Natural killer cell (primary cell): ENCODE data around the gene EDNRB. TPM values are rescaled to one million over a fixed set of nuclear protein-coding genes. Genes with fewer than 3 reads are reported as not detected.

Experiments used
- ATAC-seq, 3 donors: fragments of 150-1000 bp in 2 of 3; fragments of 200-7000 bp in 1 of 3; cut with Tn5 transposase; 1 replicate in 1 of 3; 2 replicates in 2 of 3; pipeline ENCODE4 v1.10.0; 2021; ENCODE audit warnings: mild to moderate bottlenecking in 2 of 3, moderate library complexity in 2 of 3
- DNase-seq, 2 donors: peaks; one replicate each; pipeline versions ENCODE4 v3.0.0 to v3.0.0-alpha.2; 2013 to 2021; ENCODE audit warnings: mixed read lengths in 1 of 2
- H3K27ac ChIP-seq: one replicate; pipeline ENCODE4 v1.5.1; 2013; ENCODE audit warnings: mild to moderate bottlenecking, low read length
- H3K27me3 ChIP-seq: one replicate; pipeline ENCODE4 v1.6.1; 2013; ENCODE audit warnings: low read length; ENCODE audit not compliant: control insufficient read depth, insufficient read depth
- H3K36me3 ChIP-seq: one replicate; pipeline ENCODE4 v1.6.1; 2013; ENCODE audit warnings: low read length; ENCODE audit not compliant: control insufficient read depth, insufficient read depth
- H3K4me1 ChIP-seq: one replicate; pipeline ENCODE4 v1.6.1; 2013; ENCODE audit warnings: low read length; ENCODE audit not compliant: control insufficient read depth, insufficient read depth
- H3K4me3 ChIP-seq: one replicate; pipeline ENCODE4 v1.5.1; 2013; ENCODE audit warnings: low read length
- H3K9me3 ChIP-seq: one replicate; pipeline ENCODE4 v1.6.1; 2013; ENCODE audit warnings: low read length; ENCODE audit not compliant: control insufficient read depth, insufficient read depth
- H3K27ac Mint-ChIP-seq, 2 donors: one replicate each; pipeline ENCODE4 v1.8.0; 2022; ENCODE audit warnings: mild to moderate bottlenecking in 2 of 2, mixed read lengths in 2 of 2, moderate library complexity in 1 of 2
- H3K27me3 Mint-ChIP-seq, 2 donors: one replicate each; pipeline ENCODE4 v1.8.0; 2022; ENCODE audit warnings: low read depth in 2 of 2, mixed read lengths in 2 of 2
- H3K36me3 Mint-ChIP-seq: one replicate; pipeline ENCODE4 v1.8.0; 2022; ENCODE audit warnings: mixed read lengths
- H3K4me1 Mint-ChIP-seq, 2 donors: one replicate each; pipeline ENCODE4 v1.8.0; 2022; ENCODE audit warnings: mixed read lengths in 2 of 2
- H3K4me3 Mint-ChIP-seq: one replicate; pipeline ENCODE4 v1.8.0; 2022; ENCODE audit warnings: mild to moderate bottlenecking, moderate library complexity, mixed read lengths
- H3K9me3 Mint-ChIP-seq, 2 donors: one replicate each; pipeline ENCODE4 v1.8.0; 2022; ENCODE audit warnings: mixed read lengths in 2 of 2
- CTCF ChIP-seq: fragments of 200-600 bp; IDR thresholded peaks from one replicate; pipeline ENCODE4 v1.8.0; 2022; ENCODE audit warnings: antibody characterized with exemption
- WGBS: methylation state at CpG from one replicate; pipeline ENCODE4 v1.1.7; 2013; ENCODE audit warnings: missing lambda C conversion rate; ENCODE audit not compliant: insufficient coverage; 5-methylcytosine and 5-hydroxymethylcytosine counted together
- intact Hi-C: fragments of 100-400 bp; cut with micrococcal nuclease; formaldehyde crosslinking; loops from one replicate; pipeline ENCODE4 v1.14.2; 2022
- total RNA-seq, 4 donors: library from RNA; stranded (reverse); fragments of 120-200 nt in 1 of 4; gene quantifications; one replicate each; pipeline versions ENCODE4 v1.2.3 to v1.2.4, GENCODE V29; 2013 to 2022

EDNRB gene
- total RNA-seq, 3 donors from 2014 or later (not counting 1 experiment from before 2014, with no cell fraction given) = not detected

- no peak overlapping the region for H3K4me3 Mint-ChIP-seq
- no peaks in the 10 kb centered on the region for H3K9me3 Mint-ChIP-seq
Measured at GRCh38 chr13:77916488-77916887, 2.1 kb downstream of the EDNRB start.

GRCh38 chr13:77915686-77916085 is 2.9 kb downstream of the EDNRB start:
- TF ChIP-seq CTCF = no peak
- Histone ChIP-seq H3K36me3 (no peaks in the 10 kb centered on the region), H3K27me3 (peaks cover 27% of the 10 kb centered on the region), H3K27ac (no peak overlapping the region), H3K9me3 (no peaks in the 10 kb centered on the region), H3K4me3 (no peak overlapping the region), H3K4me1 (peaks cover 16% of the 10 kb centered on the region)
- no peaks in the 10 kb centered on the region for H3K36me3 Mint-ChIP-seq
- no peaks in the 10 kb centered on the region for H3K9me3 Mint-ChIP-seq
- WGBS = 92% methylated on average over 1 of the region's 1 CpG
- H3K4me3 Mint-ChIP-seq = no peak overlapping the region
- H3K4me1 Mint-ChIP-seq = no peaks in the 10 kb centered on the region
- peaks cover 12 to 22% of the 10 kb centered on the region in 2 donors for H3K27me3 Mint-ChIP-seq
- DNase-seq = no peak
- H3K27ac Mint-ChIP-seq = no peak overlapping the region
- no peak for ATAC-seq
- intact Hi-C loops = no loop called here

More at GRCh38 chr13:77916488-77916887, 2.1 kb downstream of the EDNRB start:
- Mint-ChIP-seq H3K36me3 (no peaks in the 10 kb centered on the region), H3K27ac (no peak overlapping the region), H3K27me3 (peaks cover 9 to 22% of the 10 kb centered on the region in 2 donors), H3K4me1 (no peaks in the 10 kb centered on the region)
- WGBS = 87% methylated on average over 2 of the region's 4 CpGs
- no peaks in the 10 kb centered on the region for H3K36me3 ChIP-seq
- DNase-seq (no peak), ATAC-seq (no peak)
- intact Hi-C loops = no loop called here
- peaks cover 16% of the 10 kb centered on the region for H3K4me1 ChIP-seq
- H3K27me3 ChIP-seq = peaks cover 28% of the 10 kb centered on the region
- no peak overlapping the region for H3K4me3 ChIP-seq
- no peaks in the 10 kb centered on the region for H3K9me3 ChIP-seq
- TF ChIP-seq CTCF = no peak
- H3K27ac ChIP-seq = no peak overlapping the region

GRCh38 chr13:77913003-77913402 is 5.6 kb downstream of the EDNRB start:
- H3K27ac Mint-ChIP-seq = no peak overlapping the region
- peaks cover 14 to 22% of the 10 kb centered on the region in 2 donors for H3K27me3 Mint-ChIP-seq
- no peak for DNase-seq
- no peaks in the 10 kb centered on the region for H3K4me1 Mint-ChIP-seq
- H3K9me3 Mint-ChIP-seq = no peaks in the 10 kb centered on the region
- no peak for ATAC-seq
- no peak overlapping the region for H3K4me3 Mint-ChIP-seq
- intact Hi-C loops = no loop called here
- no peaks in the 10 kb centered on the region for H3K9me3 ChIP-seq
- no peaks in the 10 kb centered on the region for H3K36me3 ChIP-seq
- no peaks in the 10 kb centered on the region for H3K4me1 ChIP-seq
- TF ChIP-seq CTCF = no peak
- 93% methylated on average over 3 of the region's 3 CpGs for WGBS
- H3K27me3 ChIP-seq = peaks cover 7% of the 10 kb centered on the region
- H3K4me3 ChIP-seq = no peak overlapping the region
- H3K36me3 Mint-ChIP-seq = no peaks in the 10 kb centered on the region
- H3K27ac ChIP-seq = no peak overlapping the region

DNA sequence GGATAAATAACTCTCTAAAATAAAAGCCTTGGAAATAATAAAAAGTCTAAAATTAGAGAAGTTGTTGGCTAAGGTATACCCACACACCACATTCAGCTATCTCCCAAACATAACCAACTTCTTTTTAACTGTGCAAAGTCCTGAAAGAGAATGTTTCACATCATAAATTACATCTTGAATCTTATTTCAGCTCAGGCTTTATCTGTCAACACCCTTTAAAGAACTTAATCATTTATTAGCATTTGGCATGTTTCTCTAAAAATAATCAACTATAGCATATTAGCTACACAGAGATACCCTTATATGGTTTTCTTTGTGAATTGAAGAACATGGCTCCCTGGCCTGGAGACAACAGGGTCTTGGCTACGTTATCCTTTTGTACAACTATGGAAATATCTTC is 6.9 kb downstream of the EDNRB start:
- Histone ChIP-seq H3K9me3 (no peaks in the 10 kb centered on the region), H3K4me1 (no peaks in the 10 kb centered on the region), H3K27ac (no peak overlapping the region), H3K27me3 (peaks cover 3% of the 10 kb centered on the region), H3K4me3 (no peak overlapping the region), H3K36me3 (no peaks in the 10 kb centered on the region)
- Mint-ChIP-seq H3K27ac (no peak overlapping the region), H3K36me3 (no peaks in the 10 kb centered on the region), H3K4me3 (no peak overlapping the region), H3K9me3 (no peaks in the 10 kb centered on the region), H3K4me1 (no peaks in the 10 kb centered on the region), H3K27me3 (peaks cover 8 to 15% of the 10 kb centered on the region in 2 donors)
- TF ChIP-seq CTCF = no peak
- no peak for ATAC-seq
- DNase-seq = no peak
- intact Hi-C loops = no loop called here
- WGBS = no CpG with 5 or more reads among the region's 1 CpG
